GM23338 (cell line): ENCODE data around the gene FAM162A. TPM values are rescaled to one million over a fixed set of nuclear protein-coding genes. Genes with fewer than 3 reads are reported as not detected.

Experiments used
- ATAC-seq: fragments of 200-7000 bp; cut with Tn5 transposase; 3 replicates; pipeline ENCODE4 v1.9.1; 2020
- DNase-seq: peaks from one replicate; pipeline ENCODE4 v3.0.0-alpha.2; 2015; ENCODE audit warnings: low spot score
- H2AFZ ChIP-seq: fragments of 200-600 bp; sonication (generic); 2 replicates; pipeline ENCODE4 v1.8.0; 2016; ENCODE audit warnings: antibody characterized with exemption, mild to moderate bottlenecking, moderate library complexity
- H3F3A ChIP-seq: fragments of 200-600 bp; sonication (generic); replicated peaks from 2 replicates; pipeline ENCODE4 v1.8.0; 2017; ENCODE audit warnings: antibody characterized with exemption, mixed run types, low read depth
- H3K27ac ChIP-seq: fragments of 200-600 bp; sonication (generic); 2 replicates; pipeline ENCODE4 v1.6.1; 2016; ENCODE audit warnings: low read depth
- H3K27me3 ChIP-seq: fragments of 200-600 bp; sonication (generic); 2 replicates; pipeline ENCODE4 v1.8.0; 2016; ENCODE audit warnings: mild to moderate bottlenecking, mixed run types, moderate library complexity; ENCODE audit not compliant: insufficient read depth
- H3K36me3 ChIP-seq: fragments of 200-600 bp; sonication (generic); 2 replicates; pipeline ENCODE4 v1.8.0; 2016; ENCODE audit warnings: mild to moderate bottlenecking; ENCODE audit not compliant: insufficient read depth
- H3K4me1 ChIP-seq: fragments of 200-600 bp; sonication (generic); 2 replicates; pipeline ENCODE4 v1.8.0; 2016; ENCODE audit warnings: mild to moderate bottlenecking, moderate library complexity; ENCODE audit not compliant: insufficient read depth
- H3K4me2 ChIP-seq: fragments of 200-600 bp; sonication (generic); 2 replicates; pipeline ENCODE4 v1.7.1; 2017; ENCODE audit warnings: mixed run types
- H3K4me3 ChIP-seq: fragments of 200-600 bp; sonication (generic); 2 replicates; pipeline ENCODE4 v1.6.1; 2016; ENCODE audit warnings: mixed run types
- H3K79me2 ChIP-seq: fragments of 200-600 bp; sonication (generic); replicated peaks from 2 replicates; pipeline ENCODE4 v1.8.0; 2017; ENCODE audit warnings: mild to moderate bottlenecking; ENCODE audit not compliant: insufficient read depth
- H3K9me2 ChIP-seq: fragments of 200-600 bp; sonication (generic); 2 replicates; pipeline ENCODE4 v1.8.0; 2017; ENCODE audit not compliant: insufficient read depth
- H4K20me1 ChIP-seq: fragments of 200-600 bp; sonication (generic); replicated peaks from 2 replicates; pipeline ENCODE4 v1.8.0; 2017; ENCODE audit warnings: mild to moderate bottlenecking; ENCODE audit not compliant: insufficient read depth
- H3K27ac Mint-ChIP-seq: 2 replicates; pipeline ENCODE4 v1.8.0; 2020; ENCODE audit warnings: inconsistent platforms, mild to moderate bottlenecking, moderate library complexity, mixed read lengths
- H3K27me3 Mint-ChIP-seq: 3 replicates; pipeline ENCODE4 v1.8.0; 2022; ENCODE audit warnings: low read depth, mild to moderate bottlenecking, moderate library complexity, mixed read lengths, inconsistent platforms; ENCODE audit not compliant: insufficient read depth, poor library complexity
- H3K36me3 Mint-ChIP-seq: 3 replicates; pipeline ENCODE4 v1.8.0; 2021; ENCODE audit warnings: low read depth, mild to moderate bottlenecking, inconsistent platforms, moderate library complexity, mixed read lengths
- H3K4me1 Mint-ChIP-seq: 3 replicates; pipeline ENCODE4 v1.8.0; 2020; ENCODE audit warnings: mild to moderate bottlenecking, inconsistent platforms, mixed read lengths
- H3K4me3 Mint-ChIP-seq: 3 replicates; pipeline ENCODE4 v1.8.0; 2021; ENCODE audit warnings: moderate library complexity, mild to moderate bottlenecking, inconsistent platforms, mixed read lengths
- H3K9me3 Mint-ChIP-seq: 3 replicates; pipeline ENCODE4 v1.8.0; 2020; ENCODE audit warnings: moderate library complexity, mild to moderate bottlenecking, inconsistent platforms, mixed read lengths
- CREB1 ChIP-seq: fragments of 250-450 bp; sonication (Bioruptor Pico); IDR thresholded peaks from 2 replicates; pipeline ENCODE4 v1.5.0; 2020; ENCODE audit warnings: low read depth, mild to moderate bottlenecking, moderate library complexity
- EZH2 ChIP-seq: fragments of 200-600 bp; sonication (generic); IDR thresholded peaks from one replicate; pipeline ENCODE4 v1.8.0; 2017; ENCODE audit warnings: antibody characterized with exemption, mild to moderate bottlenecking, low read depth; ENCODE audit not compliant: unreplicated experiment
- EZH2phosphoT487 ChIP-seq: fragments of 200-600 bp; sonication (generic); IDR thresholded peaks from one replicate; pipeline ENCODE4 v1.8.1; 2018; ENCODE audit warnings: antibody characterized with exemption; ENCODE audit not compliant: unreplicated experiment
- JUNB ChIP-seq: IDR thresholded peaks from one replicate; pipeline ENCODE4 v1.6.1; 2016; ENCODE audit warnings: antibody characterized with exemption; ENCODE audit not compliant: unreplicated experiment
- NANOG ChIP-seq: IDR thresholded peaks from 2 replicates; pipeline ENCODE4 v1.6.1; 2016; ENCODE audit warnings: antibody characterized with exemption, borderline replicate concordance
- POLR2AphosphoS5 ChIP-seq: IDR thresholded peaks from 2 replicates; pipeline ENCODE4 v1.6.1; 2016; ENCODE audit warnings: antibody characterized with exemption, low read depth
- STAT1 ChIP-seq: IDR thresholded peaks from one replicate; pipeline ENCODE4 v1.6.1; 2016; ENCODE audit warnings: antibody characterized with exemption; ENCODE audit not compliant: unreplicated experiment
- ZNF114 ChIP-seq: fragments of 250-450 bp; sonication (Bioruptor Pico); IDR thresholded peaks from 2 replicates; pipeline ENCODE4 v1.5.0; 2020; ENCODE audit warnings: mild to moderate bottlenecking, moderate library complexity
- ZNF331 ChIP-seq: fragments of 250-450 bp; sonication (Bioruptor Pico); IDR thresholded peaks from 2 replicates; pipeline ENCODE4 v1.5.0; 2020; ENCODE audit warnings: low read depth, mild to moderate bottlenecking, moderate library complexity
- ZNF462 ChIP-seq: fragments of 250-450 bp; sonication (Bioruptor Pico); IDR thresholded peaks from 2 replicates; pipeline ENCODE4 v1.5.0; 2020; ENCODE audit warnings: mild to moderate bottlenecking, moderate library complexity
- polyA plus RNA-seq: library from polyadenylated mRNA; unstranded; fragments of >200 nt; fragmentation: Nextera tagmentation; extraction: Ambion mirVana; gene quantifications from 2 replicates; pipeline ENCODE4 v1.2.1, GENCODE V29; 2016
- total RNA-seq: library from RNA; depleted of rRNA; stranded (reverse); fragments of >200 nt; shearing (Covaris generic); gene quantifications from 2 replicates; pipeline ENCODE4 v1.2.3, GENCODE V29; 2014
- TF ChIP-seq, protein P1 (sequence below): IDR thresholded peaks from one replicate; pipeline ENCODE4 v1.6.1; 2018; ENCODE audit warnings: antibody characterized with exemption; ENCODE audit not compliant: unreplicated experiment
- TF ChIP-seq, protein P2 (sequence below), 2 experiments: fragments of 200-600 bp in 1 of 2; sonication (generic) in 1 of 2; conservative IDR thresholded peaks; 2 replicates each; pipeline versions ENCODE4 v1.5.1 to v1.6.1; 2016 to 2017; ENCODE audit warnings: antibody characterized with exemption in 2 of 2, low read depth in 2 of 2, mild to moderate bottlenecking in 2 of 2, moderate library complexity in 1 of 2
- TF ChIP-seq, protein P3 (sequence below): IDR thresholded peaks from 2 replicates; pipeline ENCODE4 v1.6.1; 2016; ENCODE audit warnings: antibody characterized with exemption

FAM162A gene
- total and polyA plus RNA-seq, 2 experiments from 2014 or later: 35.9 to 234 TPM

DNA sequence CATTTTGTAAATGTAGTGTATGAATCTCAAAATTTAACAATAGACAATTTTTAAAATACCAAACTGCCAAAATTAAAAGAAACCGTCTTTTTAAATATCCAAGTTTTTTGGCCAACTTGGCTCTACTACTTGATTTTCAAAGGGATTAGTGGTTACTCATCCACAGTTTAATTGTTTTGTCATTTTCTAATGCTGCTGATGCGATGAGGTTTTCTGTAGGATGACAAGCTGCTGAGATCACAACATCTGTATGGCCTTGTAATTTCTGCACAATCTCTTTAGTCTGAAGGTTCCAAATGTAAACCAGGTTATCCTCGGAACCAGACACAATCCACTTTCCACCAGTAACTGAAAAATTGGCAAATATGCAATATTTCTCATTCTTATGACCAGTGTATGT is 30.4 kb downstream of the FAM162A start:
- Mint-ChIP-seq H3K36me3 (peaks cover 6% of the 10 kb centered on the region), H3K4me3 (peak overlapping the region; percentile 99), H3K27me3 (peaks cover 7% of the 10 kb centered on the region), H3K27ac (no peak overlapping the region), H3K9me3 (peaks cover 3% of the 10 kb centered on the region; the same call in 1 of the 3 replicates), H3K4me1 (peaks cover 9% of the 10 kb centered on the region)
- no peak overlapping the region for H3K27ac ChIP-seq
- DNase-seq (no peak), ATAC-seq (no peak)
- H3K79me2 ChIP-seq: peaks cover 15% of the 10 kb centered on the region
- H3K27me3 ChIP-seq: no peaks in the 10 kb centered on the region
- TF ChIP-seq POLR2AphosphoS5 (no peak), STAT1 (no peak), JUNB (no peak), ZNF462 (CRISPR knock-in tag) (no peak), ZNF331 (no peak), ZNF114 (no peak), EZH2phosphoT487 (no peak), CREB1 (CRISPR knock-in tag) (no peak), NANOG (no peak), EZH2 (no peak)
- TF ChIP-seq, protein P1, sequence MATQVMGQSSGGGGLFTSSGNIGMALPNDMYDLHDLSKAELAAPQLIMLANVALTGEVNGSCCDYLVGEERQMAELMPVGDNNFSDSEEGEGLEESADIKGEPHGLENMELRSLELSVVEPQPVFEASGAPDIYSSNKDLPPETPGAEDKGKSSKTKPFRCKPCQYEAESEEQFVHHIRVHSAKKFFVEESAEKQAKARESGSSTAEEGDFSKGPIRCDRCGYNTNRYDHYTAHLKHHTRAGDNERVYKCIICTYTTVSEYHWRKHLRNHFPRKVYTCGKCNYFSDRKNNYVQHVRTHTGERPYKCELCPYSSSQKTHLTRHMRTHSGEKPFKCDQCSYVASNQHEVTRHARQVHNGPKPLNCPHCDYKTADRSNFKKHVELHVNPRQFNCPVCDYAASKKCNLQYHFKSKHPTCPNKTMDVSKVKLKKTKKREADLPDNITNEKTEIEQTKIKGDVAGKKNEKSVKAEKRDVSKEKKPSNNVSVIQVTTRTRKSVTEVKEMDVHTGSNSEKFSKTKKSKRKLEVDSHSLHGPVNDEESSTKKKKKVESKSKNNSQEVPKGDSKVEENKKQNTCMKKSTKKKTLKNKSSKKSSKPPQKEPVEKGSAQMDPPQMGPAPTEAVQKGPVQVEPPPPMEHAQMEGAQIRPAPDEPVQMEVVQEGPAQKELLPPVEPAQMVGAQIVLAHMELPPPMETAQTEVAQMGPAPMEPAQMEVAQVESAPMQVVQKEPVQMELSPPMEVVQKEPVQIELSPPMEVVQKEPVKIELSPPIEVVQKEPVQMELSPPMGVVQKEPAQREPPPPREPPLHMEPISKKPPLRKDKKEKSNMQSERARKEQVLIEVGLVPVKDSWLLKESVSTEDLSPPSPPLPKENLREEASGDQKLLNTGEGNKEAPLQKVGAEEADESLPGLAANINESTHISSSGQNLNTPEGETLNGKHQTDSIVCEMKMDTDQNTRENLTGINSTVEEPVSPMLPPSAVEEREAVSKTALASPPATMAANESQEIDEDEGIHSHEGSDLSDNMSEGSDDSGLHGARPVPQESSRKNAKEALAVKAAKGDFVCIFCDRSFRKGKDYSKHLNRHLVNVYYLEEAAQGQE: no peak
- TF ChIP-seq, protein P2, sequence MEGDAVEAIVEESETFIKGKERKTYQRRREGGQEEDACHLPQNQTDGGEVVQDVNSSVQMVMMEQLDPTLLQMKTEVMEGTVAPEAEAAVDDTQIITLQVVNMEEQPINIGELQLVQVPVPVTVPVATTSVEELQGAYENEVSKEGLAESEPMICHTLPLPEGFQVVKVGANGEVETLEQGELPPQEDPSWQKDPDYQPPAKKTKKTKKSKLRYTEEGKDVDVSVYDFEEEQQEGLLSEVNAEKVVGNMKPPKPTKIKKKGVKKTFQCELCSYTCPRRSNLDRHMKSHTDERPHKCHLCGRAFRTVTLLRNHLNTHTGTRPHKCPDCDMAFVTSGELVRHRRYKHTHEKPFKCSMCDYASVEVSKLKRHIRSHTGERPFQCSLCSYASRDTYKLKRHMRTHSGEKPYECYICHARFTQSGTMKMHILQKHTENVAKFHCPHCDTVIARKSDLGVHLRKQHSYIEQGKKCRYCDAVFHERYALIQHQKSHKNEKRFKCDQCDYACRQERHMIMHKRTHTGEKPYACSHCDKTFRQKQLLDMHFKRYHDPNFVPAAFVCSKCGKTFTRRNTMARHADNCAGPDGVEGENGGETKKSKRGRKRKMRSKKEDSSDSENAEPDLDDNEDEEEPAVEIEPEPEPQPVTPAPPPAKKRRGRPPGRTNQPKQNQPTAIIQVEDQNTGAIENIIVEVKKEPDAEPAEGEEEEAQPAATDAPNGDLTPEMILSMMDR (conservative IDR thresholded peaks at IDR 0.05; ENCODE audit: low read depth in 2 of 2): no peak
- TF ChIP-seq, protein P3, sequence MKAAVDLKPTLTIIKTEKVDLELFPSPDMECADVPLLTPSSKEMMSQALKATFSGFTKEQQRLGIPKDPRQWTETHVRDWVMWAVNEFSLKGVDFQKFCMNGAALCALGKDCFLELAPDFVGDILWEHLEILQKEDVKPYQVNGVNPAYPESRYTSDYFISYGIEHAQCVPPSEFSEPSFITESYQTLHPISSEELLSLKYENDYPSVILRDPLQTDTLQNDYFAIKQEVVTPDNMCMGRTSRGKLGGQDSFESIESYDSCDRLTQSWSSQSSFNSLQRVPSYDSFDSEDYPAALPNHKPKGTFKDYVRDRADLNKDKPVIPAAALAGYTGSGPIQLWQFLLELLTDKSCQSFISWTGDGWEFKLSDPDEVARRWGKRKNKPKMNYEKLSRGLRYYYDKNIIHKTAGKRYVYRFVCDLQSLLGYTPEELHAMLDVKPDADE: no peak
- 0 out of 2 replicates have a peak, but pooled peaks cover 5% of the 10 kb centered on the region for H4K20me1 ChIP-seq
- H3K9me2 ChIP-seq: no peaks in the 10 kb centered on the region
- H3K4me2 ChIP-seq: no peak overlapping the region
- no peaks in the 10 kb centered on the region; the same call in 1 of the 2 replicates for H3K36me3 ChIP-seq
- H3K4me1 ChIP-seq: no peaks in the 10 kb centered on the region; the same call in 1 of the 2 replicates
- no peaks in the 10 kb centered on the region for H3F3A ChIP-seq
- no peak overlapping the region for H2AFZ ChIP-seq
- no peak overlapping the region for H3K4me3 ChIP-seq
